HG02642 (cell line): ENCODE results near the gene CSTA.

ENCODE experiments used
- ATAC-seq: cut with Tn5 transposase; IDR thresholded peaks from one replicate; pipeline ENCODE4 v1.9.1; 2021; ENCODE audit warnings: mild to moderate bottlenecking; ENCODE audit not compliant: unreplicated experiment, poor library complexity

Gene CSTA

GRCh38 chr3:122366379-122366749 lies 41.3 kb downstream of the CSTA start:
- ATAC-seq: no peak

- ATAC-seq: no peak
These were observed 49.0 kb downstream of the CSTA start for GRCh38 chr3:122374034-122374433.

GRCh38 chr3:122377975-122378374 lies 52.9 kb downstream of the CSTA start:
- no peak for ATAC-seq

DNA sequence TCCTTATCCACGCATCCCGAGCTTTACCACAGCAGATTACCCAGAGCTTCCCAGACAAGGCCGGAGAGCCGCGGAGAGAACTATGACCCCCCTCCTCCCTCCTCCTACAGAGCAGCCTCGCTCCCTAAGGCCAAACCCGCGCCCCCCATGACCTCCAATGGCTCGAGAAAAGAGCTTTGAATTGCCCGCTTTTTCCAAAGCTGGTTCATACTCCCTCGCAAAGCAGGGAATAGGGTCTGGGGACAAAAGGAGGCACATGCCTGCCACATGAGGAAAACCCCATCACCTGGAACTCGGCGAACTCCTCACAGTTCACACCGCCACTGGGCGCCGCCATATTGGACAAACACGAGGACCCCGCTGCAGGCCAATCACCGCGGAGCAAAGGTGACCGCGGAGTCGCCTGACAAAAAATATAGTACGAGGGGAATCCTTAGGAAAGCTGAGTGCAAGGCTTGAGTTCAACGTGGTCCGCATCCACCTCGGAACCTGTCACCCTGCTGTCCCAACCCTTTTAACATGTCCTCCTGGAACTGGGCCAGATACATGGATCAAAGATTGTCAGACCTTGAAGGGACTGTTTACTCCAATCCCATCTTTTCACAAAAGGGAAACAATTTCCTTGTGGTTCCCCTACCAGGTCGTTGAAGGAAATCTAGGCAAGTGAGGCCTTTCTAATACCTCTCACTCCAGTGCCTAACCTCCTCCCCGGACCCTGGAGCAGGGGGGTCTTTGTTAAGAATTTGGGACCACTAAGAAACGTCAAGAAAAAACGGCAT lies 58.0 kb downstream of the CSTA start, which contains the start of gene MIX23:
MIX23 (minus strand) TSS at position 344 of the 779 bp plus-strand sequence; CDS start at position 337, 7 bp downstream.
- ATAC-seq: peak; percentile 41

- peak; percentile 94 for ATAC-seq
These were observed 59.0 kb downstream of the CSTA start, which contains the start of gene FAM162A for GRCh38 chr3:122383771-122384697. Gene FAM162A, plus strand, starts transcription at chr3:122384182. Its CDS starts 84 bp downstream, at chr3:122384266.

GRCh38 chr3:122387709-122388108 lies 62.7 kb downstream of the CSTA start:
- no peak for ATAC-seq

GRCh38 chr3:122389197-122389596 lies 64.1 kb downstream of the CSTA start:
- ATAC-seq: no peak

DNA sequence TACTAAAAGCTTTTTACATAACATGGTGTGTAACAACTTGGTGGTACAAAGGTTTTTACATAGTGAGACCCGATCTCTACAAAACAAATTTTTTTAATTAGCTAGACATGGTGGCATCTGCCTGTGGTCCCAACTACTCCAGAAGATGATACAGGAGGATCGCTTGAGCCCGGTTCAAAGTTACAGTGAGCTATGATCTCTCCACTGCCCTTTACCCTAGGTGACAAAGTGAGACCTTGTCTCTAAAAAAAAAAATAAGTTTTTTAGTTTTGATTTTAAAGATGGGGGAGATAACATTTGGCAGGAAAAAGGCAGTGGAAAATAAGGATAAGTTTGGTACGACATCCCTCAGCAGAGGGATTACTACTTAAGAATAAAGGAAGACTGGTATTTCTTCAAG lies 64.8 kb downstream of the CSTA start:
- no peak for ATAC-seq

DNA sequence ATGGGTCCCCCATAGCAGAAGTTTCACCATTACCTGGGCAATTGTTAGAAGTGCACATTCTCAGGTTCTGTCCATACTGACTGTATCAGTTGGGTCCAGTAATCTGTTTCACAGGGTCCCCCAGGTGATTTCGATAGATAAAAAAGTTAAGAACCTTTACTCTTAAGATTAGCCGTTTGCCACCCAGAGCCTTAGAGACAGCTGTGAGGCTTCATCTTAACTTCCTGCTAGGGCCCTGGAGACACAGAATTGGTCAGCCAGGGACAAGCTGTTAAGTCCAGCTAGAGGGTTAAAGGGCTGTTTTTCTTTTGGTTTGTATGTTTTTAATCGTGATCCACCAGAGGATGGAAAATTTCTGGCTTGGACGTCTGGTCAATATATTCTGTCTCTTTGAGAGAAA lies 65.6 kb downstream of the CSTA start:
- ATAC-seq: no peak
